ENCODE data around the gene B4GALNT4. TPM values are rescaled to one million over a fixed set of nuclear protein-coding genes. Genes with fewer than 3 reads are reported as not detected.
A peak's percentile ranks its signal among the peaks of the same experiment; 100 is the strongest.
"Not testable (repeated sequence)": the region's sequence is repeated elsewhere in the genome, so short reads cannot be mapped to it uniquely, and the experiment has no call there.

Gene B4GALNT4
- total RNA-seq, 1 donor from 2014 or later = 0.94 TPM

GRCh38 chr11:400241-400689 is 31.0 kb downstream of the B4GALNT4 start:
- intact Hi-C loops (cut with DNase I) = no loop called here
- DNase-seq = no peak
- ATAC-seq (ENCODE audit: poor library complexity) = no peak

- intact Hi-C loops (cut with DNase I); DNase-seq; ATAC-seq (ENCODE audit: poor library complexity): not testable (repeated sequence)
Observed at GRCh38 chr11:401196-401595, 31.9 kb downstream of the B4GALNT4 start.

GRCh38 chr11:403021-403760 is 33.9 kb downstream of the B4GALNT4 start:
- intact Hi-C loops (cut with DNase I) = no loop called here
- no peak for ATAC-seq (ENCODE audit: poor library complexity)
- no peak for DNase-seq

GRCh38 chr11:403761-404431 is 34.6 kb downstream of the B4GALNT4 start:
- DNase-seq (peak; percentile 42), ATAC-seq (ENCODE audit: poor library complexity) (no peak)
- intact Hi-C loops (cut with DNase I) = no loop called here

GRCh38 chr11:404551-405264 is 35.4 kb downstream of the B4GALNT4 start:
- DNase-seq = no peak
- intact Hi-C loops (cut with DNase I) = loop anchor here (5.0 kb wide), 1 partner anchor 43 kb away; no protein-coding TSS in a partner anchor
- no peak for ATAC-seq (ENCODE audit: poor library complexity)

- peak; percentile 81 for DNase-seq
- ATAC-seq (ENCODE audit: poor library complexity) = peak; percentile 24
- intact Hi-C loops (cut with DNase I) = loop anchor here (5.0 kb wide), 1 partner anchor 42 kb away; no protein-coding TSS in a partner anchor
Observed at GRCh38 chr11:405323-405953, 36.1 kb downstream of the B4GALNT4 start.

GRCh38 chr11:405954-406795 is 36.9 kb downstream of the B4GALNT4 start:
- peak; percentile 48 for DNase-seq
- ATAC-seq (ENCODE audit: poor library complexity) = peak; percentile 0
- intact Hi-C loops (cut with DNase I) = loop anchor here (5.0 kb wide), 1 partner anchor 41 kb away; no protein-coding TSS in a partner anchor

GRCh38 chr11:406796-407650 is 37.7 kb downstream of the B4GALNT4 start:
- peak; percentile 91 for DNase-seq
- intact Hi-C loops (cut with DNase I) = loop anchor here (5.0 kb wide), 1 partner anchor 40 kb away; no protein-coding TSS in a partner anchor
- ATAC-seq (ENCODE audit: poor library complexity) = peak; percentile 77

- DNase-seq (no peak), ATAC-seq (ENCODE audit: poor library complexity) (peak; percentile 1)
- intact Hi-C loops (cut with DNase I) = loop anchor here (5.0 kb wide), 1 partner anchor 40 kb away; no protein-coding TSS in a partner anchor
Observed at GRCh38 chr11:407651-408123, 38.4 kb downstream of the B4GALNT4 start.

GRCh38 chr11:408154-409007 is 39.1 kb downstream of the B4GALNT4 start:
- ATAC-seq (ENCODE audit: poor library complexity) = no peak
- intact Hi-C loops (cut with DNase I) = loop anchor here (5.0 kb wide), 1 partner anchor 39 kb away; no protein-coding TSS in a partner anchor
- DNase-seq = no peak

GRCh38 chr11:409008-409599 is 39.8 kb downstream of the B4GALNT4 start:
- DNase-seq (peak; percentile 40), ATAC-seq (ENCODE audit: poor library complexity) (no peak)
- intact Hi-C loops (cut with DNase I) = loop anchor here (5.0 kb wide), 1 partner anchor 38 kb away; no protein-coding TSS in a partner anchor

GRCh38 chr11:409600-410483 is 40.5 kb downstream of the B4GALNT4 start:
- intact Hi-C loops (cut with DNase I) = loop anchor here (5.0 kb wide), 1 partner anchor 37 kb away; no protein-coding TSS in a partner anchor
- DNase-seq = no peak

GRCh38 chr11:410711-411110 is 41.4 kb downstream of the B4GALNT4 start:
- intact Hi-C loops (cut with DNase I); ATAC-seq (ENCODE audit: poor library complexity): not testable (repeated sequence)
- DNase-seq = peak; percentile 25

More at GRCh38 chr11:409600-410483, 40.5 kb downstream of the B4GALNT4 start:
- no peak for ATAC-seq (ENCODE audit: poor library complexity)

GRCh38 chr11:411520-411919 is 42.2 kb downstream of the B4GALNT4 start:
- ATAC-seq (ENCODE audit: poor library complexity); intact Hi-C loops (cut with DNase I): not testable (repeated sequence)
- DNase-seq = peak; percentile 32

All from Right ventricle myocardium superior (tissue), 1 donor.